GM12891 (cell line): Measurements from ENCODE around the gene IFNLR1.

Experiments used
- POLR2A ChIP-seq: IDR thresholded peaks from 2 replicates; pipeline ENCODE4 v1.6.1; 2011; ENCODE audit warnings: low read depth, low read length, control low read depth
- TAF1 ChIP-seq: IDR thresholded peaks from 2 replicates; pipeline ENCODE4 v1.6.1; 2011; ENCODE audit warnings: low read depth, low read length, control low read depth

DNA sequence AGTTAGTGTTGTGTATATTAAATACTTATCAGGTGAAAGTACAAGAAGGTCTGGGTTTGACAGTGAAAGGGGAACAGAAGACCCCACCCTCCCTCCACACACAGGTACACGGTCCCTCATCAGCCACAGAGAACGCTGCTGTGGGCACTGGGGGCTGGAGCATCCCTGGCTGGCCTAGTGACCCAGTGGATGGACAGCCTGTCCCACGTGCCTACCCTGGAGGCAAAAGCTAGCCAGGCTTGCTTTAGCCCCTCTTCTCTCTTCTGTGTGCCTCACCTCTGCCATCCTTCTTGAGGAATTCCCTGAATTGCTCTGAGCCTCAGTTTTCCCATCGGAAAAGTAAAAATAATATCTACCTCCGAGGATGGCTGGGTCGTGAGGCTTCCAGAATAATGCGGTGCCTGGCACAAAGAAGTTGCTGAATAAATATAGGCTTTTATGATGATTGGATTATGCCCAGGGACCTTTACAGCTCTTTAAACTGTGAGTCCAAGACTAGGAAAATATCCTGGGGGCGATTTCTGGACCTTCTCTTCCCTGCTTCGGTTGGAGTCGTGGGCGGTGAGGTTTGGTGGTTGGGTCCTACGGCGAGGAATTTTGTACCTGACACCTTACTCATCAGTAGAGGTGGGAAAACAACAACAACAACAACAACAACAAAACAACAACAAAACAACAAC, 918 bp downstream of the IFNLR1 start:
- TF ChIP-seq POLR2A (no peak), TAF1 (no peak)
